Measurements from ENCODE around the gene RANBP3.
"Not testable (repeated sequence)": the region's sequence is repeated elsewhere in the genome, so short reads cannot be mapped to it uniquely, and the experiment has no call there.

RANBP3 gene

DNA sequence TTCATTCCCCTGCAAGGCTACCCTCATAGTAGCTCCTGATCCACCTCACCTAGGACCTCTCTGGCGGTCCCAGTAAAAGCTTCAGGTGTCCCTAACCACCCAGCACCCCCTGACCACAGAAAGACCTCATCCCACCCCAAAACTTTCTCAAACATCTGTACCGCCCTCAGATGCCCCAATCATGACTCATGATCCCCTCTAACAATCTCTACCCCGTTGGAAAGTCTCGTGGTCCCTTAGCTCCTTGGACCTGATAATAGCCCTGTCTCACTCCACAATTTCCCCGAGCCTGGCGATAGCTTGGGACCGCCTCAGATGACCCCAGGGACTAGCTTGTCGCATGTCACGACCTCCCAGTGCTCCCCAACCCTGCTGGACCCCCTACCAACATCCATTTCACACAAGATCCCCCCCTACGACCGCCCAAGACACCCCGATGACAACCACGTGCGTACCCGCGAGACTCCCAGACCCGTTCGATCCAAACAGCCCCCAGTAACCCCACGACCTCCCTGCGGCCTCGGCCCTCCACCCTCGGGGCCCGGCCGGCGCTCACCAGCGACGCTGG lies 74.8 kb downstream of the RANBP3 start:
- DNase-seq (ENCODE audit: low read depth), result no peak

DNA sequence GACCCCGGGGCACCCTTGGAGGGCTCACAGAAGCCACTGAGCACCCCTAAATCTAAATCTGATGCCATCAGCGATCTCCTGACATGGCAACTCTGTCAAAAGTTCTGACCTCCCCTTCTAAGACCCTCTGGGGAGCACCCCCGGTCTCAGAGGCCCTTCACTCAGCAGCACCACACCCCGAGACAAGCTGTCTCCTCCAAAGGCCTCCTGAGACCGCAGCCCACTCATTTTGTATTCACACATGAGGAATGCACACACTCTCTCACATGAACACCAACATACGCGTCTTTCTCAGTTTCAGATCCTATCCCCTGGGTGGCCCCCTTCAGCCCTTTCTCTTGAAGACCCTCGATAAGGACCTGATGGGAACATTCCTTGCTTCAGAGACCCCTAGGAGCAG lies 77.0 kb downstream of the RANBP3 start:
- no peak for DNase-seq (ENCODE audit: low read depth)

DNA sequence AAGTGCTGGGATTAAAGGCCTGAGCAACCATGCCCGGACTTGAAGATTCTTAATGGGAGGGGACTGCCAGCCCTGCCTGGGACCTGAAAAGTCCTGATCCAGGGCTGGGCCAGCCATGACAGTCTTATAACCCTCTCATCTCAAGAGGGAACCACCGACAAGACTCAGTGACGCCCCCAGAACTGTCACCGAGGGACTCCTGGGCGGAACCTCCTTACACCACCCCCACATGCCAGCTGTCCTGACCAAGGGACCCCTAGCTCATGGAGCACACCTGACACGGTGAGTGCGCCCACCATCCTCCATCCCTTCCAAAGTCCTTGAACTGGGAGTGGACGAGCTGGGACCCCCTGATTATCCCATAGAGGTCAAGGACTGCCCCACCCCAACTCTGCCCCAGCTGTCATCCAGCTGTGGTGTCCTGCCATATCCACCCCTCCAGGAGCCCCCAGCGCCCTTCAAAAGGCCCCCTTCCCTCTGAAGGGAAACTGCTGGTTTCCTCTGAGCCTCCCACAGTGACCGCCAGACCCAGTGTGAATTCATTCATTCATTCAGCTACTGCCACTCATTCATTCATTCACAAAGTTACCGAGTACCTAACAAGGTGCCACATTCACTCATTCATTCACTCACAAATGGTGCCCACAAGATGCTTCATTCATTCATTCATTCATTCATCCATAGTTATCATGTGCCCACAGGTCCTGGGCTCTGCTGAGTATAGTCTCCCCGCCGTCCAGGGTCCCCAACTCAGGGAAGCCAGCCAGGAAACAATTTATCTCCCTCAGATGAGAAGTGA lies 78.0 kb downstream of the RANBP3 start:
- no peak for DNase-seq (ENCODE audit: low read depth)

DNA sequence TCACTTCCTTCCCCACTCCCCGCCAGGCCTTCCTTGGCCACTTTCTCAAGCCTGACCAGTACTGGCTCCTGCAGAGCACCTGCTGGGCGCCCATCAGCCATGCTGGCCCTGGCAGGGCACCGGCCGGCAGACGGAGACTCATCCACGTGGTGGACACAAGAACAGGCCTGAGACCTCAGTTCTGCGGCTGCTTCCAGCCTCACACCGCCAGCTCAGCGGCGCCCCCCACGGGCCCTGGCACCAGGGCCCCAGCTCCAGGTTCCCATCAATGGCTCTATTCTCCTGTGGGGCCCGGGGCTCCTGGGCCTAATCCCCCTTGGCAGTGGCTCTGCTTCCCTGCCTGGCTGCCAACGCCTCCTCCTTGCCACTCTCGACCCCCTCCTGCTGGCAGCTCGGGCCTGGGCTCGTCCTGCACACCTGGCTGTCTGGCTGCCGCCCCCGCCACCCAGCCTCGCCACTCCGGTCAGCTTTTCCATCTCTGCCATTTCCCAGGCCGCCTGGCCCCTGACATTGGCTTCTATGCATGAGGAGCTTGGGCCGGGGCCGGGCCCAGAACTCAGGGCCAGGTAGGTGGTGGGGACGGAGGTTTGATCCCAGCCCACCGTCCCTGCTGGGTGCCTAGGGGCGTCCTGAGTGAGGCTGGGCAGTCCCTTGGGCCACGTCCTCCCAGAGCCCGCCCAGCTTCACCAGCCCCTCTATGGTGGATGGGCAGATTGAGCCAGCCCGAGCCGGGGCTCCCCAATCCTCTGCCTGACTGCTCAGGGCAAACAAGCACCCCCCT lies 80.6 kb downstream of the RANBP3 start:
- DNase-seq (ENCODE audit: low read depth), result no peak

DNA sequence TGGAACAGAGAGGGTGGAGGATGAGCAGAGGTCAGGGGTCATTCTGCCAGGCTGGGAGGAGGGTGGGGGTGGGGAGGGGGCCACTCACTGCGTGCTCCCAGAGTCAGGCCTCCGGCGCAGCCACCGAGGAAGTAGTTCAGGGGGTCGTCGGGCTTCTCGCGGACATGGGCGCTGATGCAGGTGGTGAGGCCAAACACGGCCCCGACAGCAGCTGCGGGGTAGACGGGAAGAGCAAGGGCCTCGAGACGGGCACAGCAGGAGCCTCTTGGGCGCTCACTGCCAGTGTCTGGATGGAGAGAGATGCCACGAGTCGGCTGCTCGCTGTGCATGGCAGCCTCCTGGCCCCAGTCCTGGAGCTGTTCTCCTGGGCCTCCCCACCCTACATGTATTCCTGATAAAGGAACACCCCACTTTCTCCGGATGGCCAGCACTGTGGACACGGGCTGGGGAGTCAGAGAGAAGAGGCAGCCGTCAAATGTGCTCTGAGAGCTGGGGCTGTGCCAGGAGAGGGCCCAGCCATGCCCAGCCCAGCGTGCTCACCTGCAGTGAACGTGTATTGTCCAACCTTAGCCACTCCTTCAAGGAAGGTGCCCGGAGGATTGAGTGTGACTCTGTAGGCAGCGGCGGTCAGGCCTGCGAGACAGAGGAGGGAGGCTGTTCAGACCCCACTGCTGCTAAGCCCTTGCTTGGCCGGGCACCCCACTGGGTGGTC lies 81.4 kb downstream of the RANBP3 start:
- no peak for DNase-seq (ENCODE audit: low read depth)

DNA sequence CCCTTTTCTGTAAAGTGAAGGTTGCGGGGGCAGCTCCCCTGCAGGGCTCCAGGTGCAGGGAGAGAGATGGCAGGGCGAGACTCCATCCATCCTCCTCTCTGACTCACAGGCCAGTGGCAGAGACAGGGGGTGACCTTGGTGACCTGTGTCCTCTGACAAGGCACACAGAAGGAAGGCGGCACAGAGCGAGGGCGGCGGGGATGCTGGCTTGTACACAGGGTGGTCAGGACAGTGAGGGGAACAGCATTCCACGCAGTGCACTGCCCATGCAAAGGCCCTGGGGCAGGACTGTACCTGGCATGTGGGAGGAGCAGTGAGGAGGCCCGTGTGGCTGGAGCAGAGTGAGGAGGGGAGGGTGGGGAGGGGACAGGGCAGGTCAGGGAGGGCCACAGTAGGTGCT lies 82.0 kb downstream of the RANBP3 start:
- no peak for DNase-seq (ENCODE audit: low read depth)

DNA sequence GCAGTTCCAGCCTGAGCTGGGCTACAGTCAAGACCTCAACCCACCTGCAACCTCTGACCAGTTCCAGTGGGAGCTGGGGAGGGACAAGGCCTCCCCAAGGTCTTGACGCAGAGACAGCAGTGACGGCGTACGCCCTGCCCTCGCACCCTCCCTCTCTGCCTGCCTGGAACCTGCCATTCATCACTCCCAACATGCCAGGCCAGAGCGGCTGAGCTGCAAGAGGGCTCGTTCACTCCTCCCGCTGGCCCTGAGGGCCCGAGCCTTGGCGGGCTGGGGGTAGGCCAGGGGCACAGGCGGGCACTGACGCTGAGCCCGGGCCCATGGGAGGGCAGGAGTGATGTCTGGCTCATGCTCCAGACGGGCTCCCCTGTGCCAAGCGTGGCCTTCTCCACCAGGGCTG lies 82.5 kb downstream of the RANBP3 start:
- DNase-seq (ENCODE audit: low read depth), result no peak

DNA sequence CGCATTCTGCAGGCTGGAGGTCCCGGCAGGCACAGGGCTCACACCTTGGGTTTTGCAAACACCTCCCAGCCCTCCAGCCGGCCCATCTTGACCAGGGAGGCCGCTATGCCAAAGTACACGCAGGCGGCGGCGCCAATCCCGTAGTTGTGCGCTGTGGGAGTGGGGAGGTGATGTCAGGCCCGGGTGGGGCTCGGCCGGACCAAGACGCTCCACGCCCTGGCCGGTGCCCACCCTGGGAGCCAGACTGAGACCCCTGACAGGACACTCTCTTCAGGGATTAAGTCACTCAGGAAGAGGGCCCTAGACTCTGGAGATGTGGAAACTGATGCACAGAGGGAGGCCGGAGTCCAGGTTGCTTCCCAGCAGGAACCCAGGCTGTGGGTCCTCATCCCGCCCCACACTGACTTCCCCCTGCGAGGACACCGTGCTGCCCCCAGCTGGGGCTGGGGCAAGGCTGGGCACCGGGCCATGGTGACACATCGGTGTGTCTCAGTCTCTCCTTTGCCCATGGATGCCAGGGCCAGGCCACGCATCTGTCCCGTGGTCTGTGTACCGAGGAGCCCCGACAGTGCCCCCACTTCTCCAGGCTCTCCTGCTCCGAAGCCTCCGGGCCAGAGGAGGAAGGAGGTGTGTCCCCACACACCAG lies 83.1 kb downstream of the RANBP3 start:
- DNase-seq (ENCODE audit: low read depth), result no peak

DNA sequence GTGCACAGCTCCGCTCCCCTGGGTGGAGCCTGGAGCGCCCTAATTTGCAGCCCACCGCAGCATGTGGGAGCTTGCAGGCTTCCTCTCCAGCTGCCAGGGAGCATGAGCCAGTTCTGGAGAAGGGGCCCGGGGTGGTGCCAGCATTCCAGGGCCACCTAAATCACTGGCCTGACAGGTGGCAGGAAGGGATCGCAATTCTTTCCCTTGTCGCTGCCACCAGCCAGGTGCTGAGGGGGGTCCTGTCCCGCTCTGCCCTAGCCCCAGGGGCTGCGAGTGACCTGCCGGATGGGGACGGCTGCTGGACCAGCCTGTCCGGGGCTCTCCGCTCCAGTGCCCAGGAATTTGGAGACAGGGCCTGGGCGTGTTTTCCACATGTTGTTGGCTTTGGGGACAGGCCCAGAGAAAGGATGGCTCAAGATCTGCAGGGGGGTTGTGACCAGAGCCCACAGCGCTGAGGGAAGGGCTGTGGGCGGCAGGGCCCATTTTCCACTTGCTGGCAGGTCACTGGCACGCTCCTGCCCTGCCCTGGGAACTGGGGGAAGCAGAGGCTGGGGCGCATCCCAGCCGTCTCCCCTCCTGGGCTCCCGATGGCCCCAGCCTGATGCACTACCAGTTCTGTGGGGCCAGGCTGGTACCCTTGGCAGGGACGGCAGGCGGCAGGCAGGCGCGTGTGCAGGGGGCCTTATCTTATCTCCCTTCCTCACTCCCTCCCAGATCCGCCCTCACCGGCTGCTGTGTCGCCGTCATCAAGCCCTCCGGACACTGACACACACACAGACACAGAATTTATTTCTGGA lies 83.8 kb downstream of the RANBP3 start:
- no peak for DNase-seq (ENCODE audit: low read depth)

DNA sequence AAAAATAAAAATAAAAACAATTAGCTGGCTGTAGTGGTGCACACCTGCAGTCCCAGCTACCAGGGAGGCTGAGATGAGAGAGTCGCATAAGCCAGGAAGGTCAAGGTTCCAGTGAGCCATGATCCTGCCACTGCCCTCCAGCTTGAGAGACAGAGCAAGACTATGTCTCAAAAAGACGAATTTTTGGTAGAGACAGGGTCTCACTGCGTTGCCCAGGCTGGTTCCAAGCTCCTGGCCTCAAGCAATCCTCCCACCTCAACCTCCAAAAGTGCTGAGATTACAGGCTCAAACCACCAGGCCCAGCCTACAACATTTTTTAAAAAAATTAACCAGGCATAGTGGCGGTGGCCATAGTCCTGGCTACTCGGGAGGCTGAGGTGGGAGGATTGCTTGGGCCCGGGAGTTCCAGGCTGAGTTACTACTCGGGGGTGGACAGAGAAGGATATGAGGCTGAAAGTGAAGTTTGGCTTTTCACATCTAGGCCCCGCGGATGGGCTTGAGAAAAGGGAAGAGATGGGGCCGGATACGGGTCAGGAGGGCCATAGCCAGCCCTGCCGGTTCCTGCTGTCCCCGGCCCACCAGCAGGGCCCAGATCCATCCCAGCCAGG lies 84.5 kb downstream of the RANBP3 start:
- no peak for DNase-seq (ENCODE audit: low read depth)

DNA sequence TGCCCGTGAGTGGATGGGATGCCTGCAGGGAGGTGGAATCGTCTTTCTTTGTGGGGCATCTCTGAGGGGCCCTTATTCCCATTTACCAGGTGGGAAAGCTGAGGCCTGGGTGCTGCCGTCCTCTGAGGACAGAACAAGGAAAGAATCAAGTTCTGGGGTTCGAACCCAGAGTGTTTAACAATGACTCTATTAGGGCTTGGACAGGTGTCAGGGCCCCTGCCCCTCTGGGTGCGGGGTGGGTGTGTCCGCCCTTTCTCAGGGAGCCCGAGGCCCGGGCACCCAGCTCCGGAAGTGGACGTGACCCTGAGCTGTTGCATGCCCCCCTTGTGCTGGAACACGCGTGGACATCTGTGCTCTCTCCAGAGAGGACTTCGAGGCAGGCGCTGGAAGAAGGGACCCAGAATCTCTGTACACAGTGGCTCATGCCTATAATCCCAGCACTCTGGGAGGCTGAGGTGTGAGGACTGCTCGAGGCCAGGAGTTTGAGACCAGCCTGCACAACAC lies 85.1 kb downstream of the RANBP3 start:
- DNase-seq (ENCODE audit: low read depth), result no peak

DNA sequence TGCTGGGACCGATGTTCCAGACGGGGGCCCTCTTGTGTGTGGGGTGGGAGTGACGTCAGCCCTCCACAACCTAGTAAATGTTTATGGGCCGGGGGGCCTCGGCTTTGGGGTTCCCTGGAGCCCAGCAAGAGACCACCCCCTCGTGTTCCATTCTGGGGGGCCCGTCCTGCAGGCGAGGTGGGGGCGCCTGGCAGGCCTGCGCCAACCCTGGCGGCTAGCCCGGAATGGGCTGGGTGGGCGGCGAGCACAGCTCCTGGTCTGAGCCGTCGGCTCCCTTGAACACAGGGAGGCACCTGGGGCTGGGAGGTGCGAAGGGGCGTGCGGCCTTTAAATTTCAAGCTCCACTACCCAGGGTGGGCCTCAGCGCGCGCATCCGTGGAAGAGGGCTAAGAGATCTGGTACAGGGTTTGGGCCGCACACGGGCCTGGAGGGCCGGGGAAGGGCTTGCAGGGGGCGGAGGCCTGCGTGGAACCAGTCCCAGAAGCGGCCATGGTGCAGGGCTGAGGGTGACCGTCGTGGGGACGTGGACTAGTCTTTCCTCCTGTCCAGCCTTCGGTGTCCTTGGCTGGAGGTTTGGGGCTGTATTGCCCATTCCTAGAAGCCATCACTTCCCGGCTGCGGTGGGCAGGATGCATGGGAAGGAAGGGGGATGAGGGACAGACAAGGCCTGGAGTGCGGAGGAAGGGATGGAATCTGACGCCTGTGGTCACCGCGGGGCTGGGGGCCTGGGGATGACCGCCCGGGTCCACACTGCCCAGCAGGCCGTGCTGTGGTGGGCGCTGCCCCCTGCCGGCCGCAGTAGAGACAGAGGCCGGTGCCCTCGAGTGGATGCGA lies 85.8 kb downstream of the RANBP3 start:
- no peak for DNase-seq (ENCODE audit: low read depth)

DNA sequence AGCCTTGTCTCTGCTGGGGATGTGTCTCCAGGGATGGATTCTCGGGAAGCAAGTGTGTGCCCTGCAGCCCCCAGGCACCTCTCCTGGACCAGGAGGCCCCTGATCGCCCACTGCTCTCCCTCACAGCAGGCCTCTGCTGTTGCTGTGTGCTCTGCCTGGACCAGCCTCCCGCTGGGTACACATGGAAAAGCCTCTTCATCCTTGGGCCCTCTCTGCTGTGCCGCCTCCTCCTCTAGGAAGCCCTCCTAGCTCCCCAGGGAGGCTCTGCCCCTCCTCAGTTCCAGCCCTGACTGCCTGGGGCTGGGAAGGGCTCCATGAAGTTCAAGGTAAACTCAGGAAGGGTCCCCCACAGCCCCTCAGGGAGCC lies 86.4 kb downstream of the RANBP3 start:
- DNase-seq (ENCODE audit: low read depth), result no peak

DNA sequence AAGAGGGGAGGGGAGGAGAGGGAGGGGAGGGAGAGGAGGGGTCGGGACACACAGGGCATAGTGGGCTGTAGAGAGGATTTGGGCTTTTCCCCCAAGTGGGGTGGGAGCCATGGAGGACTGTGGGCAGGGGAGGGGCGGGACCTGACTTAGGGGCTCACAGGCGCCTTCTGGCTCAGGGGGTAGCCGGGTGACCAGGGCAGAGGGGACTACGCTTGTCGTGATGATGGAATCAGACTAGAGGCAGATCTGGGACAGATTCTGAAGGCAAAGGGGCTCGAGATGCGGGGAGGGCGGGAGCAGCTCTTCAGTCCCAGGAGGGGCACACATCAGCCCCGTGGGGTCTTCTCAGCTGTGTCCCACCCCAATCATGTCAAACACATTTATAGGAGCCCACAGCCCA lies 87.8 kb downstream of the RANBP3 start:
- DNase-seq (ENCODE audit: low read depth), result no peak

DNA sequence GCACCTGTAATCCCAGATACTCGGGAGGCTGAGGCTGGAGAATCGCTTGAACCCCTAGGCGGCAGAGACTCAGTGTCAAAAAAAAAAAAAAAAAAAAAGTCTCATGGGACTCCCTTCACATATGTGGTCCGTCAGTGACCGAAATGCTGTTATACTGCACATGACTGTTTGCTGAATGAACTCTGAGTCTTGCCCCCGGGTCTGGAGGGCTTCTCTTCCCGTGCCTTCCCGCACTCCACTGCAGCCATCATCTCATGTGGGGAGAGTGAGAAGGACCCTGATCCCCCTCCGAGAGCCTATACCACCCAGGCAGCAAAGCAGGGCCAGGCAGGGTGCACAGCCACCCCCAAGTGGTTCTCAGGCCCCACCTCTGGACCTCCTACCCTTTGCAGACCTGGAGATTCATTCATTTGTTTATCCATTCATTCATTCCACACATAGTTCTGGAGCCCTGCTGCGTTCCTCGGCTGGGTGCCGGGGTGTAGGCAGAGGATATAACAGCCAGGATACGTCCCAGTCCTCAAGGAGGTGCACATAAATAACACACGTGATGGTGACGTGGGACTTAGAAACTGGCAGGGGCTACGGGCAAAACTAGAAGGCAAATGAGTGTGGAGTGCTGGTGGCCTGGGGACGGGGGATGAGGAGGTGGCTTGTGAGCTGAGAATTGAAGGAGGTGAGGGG lies 88.5 kb downstream of the RANBP3 start:
- DNase-seq (ENCODE audit: low read depth), result no peak

DNA sequence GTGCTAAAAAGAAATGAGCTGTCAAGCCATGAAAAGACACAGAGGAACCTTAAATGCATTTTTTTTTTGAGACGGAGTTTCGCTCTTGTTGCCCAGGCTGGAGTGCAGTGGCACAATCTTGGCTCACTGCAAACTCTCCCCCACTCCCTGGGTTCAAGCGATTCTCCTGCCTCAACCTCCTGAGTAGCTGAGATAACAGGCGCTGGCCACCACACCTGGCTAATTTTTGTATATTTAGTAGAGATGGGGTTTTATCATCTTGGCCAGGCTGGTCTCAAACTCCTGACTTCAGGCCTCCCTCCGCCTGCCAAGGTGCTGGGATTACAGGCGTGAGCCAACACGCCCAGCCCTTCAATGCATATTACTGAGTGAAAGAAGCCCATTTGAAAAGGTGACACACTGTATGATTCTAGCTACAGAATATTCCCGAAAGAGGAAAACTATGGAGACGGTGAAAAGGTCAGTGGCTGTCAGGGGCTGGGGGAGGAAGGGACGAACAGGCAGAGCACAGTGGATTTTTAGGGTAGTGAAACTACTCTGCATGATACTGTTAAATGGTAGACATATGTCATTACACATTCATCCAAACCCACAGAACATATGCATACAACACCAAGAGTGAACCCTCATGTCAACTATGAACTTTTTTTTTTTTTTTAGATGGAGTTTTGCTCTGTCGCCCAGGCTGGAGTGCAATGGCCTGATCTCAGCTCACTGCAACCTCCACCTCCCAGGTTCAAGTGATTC lies 93.7 kb downstream of the RANBP3 start:
- not testable (repeated sequence) for DNase-seq (ENCODE audit: low read depth)

DNA sequence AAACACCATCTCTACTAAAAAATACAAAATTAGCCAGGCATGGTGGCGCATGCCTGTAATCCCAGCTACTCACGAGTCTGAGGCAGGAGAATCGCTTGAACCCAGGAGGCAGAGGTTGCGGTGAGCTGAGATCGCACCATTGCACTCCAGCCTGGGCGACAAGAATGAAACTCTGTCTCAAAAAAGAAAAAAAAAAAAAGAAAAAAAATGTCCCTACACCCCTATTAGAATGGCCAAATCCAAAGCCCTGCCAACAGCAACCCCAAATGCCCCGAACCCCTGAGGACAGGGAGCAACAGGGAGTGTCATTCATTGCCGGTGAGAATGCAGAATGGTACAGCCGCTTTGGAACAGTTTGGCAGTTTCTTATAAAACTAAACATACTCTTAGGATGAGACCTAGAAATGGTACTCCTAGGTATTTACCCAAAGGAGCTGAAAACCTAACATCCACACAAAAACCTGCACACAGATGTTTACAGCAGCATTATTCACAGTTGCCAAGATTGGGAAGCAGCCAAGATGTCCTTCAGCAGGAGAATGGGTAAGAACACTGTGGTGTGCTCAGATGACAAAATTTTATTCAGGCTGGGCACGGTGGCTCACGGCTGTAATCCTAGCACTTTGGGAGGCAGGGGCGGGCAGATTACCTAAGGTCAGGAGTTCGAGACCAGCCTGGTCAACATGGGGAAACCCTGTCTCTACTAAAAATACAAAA lies 94.6 kb downstream of the RANBP3 start:
- not testable (repeated sequence) for DNase-seq (ENCODE audit: low read depth)

Data from activated gamma-delta T cell treated with anti-CD3 and anti-CD28 coated beads, Interleukin-2, amount 50 U/mL, for 16 hours (primary cell).